Stomach smooth muscle (tissue), 2 donors: Measurements from ENCODE around the gene ALDH3A1.

Experiments
- H3K27ac ChIP-seq: one replicate; pipeline ENCODE4 v1.7.0; 2013; ENCODE audit warnings: mild to moderate bottlenecking, low read length, inconsistent platforms
- H3K27me3 ChIP-seq, 2 donors: one replicate each; pipeline ENCODE4 v1.7.0; 2013; ENCODE audit warnings: low read length in 2 of 2; ENCODE audit not compliant: insufficient read depth in 2 of 2, control insufficient read depth in 1 of 2
- H3K36me3 ChIP-seq, 2 donors: one replicate each; pipeline ENCODE4 v1.7.0; 2013; ENCODE audit warnings: low read length in 2 of 2; ENCODE audit not compliant: control insufficient read depth in 2 of 2, insufficient read depth in 2 of 2
- H3K4me1 ChIP-seq: one replicate; pipeline ENCODE4 v1.7.0; 2013; ENCODE audit warnings: low read length; ENCODE audit not compliant: control insufficient read depth, insufficient read depth
- H3K4me3 ChIP-seq, 2 donors: one replicate each; pipeline ENCODE4 v1.7.0; 2013; ENCODE audit warnings: low read length in 2 of 2
- H3K9ac ChIP-seq, 2 donors: one replicate each; pipeline ENCODE4 v1.7.0; 2013; ENCODE audit warnings: low read length in 2 of 2, mild to moderate bottlenecking in 1 of 2
- H3K9me3 ChIP-seq, 2 donors: one replicate each; pipeline ENCODE4 v1.7.0; 2013; ENCODE audit warnings: low read length in 2 of 2; ENCODE audit not compliant: control insufficient read depth in 2 of 2
- donor health status: healthy.
- donor health status: Pancreatic carcinoma.

ALDH3A1 gene

GRCh38 chr17:19759568-19760549 is 11.8 kb upstream of the ALDH3A1 start:
- H3K9me3 ChIP-seq: no peaks in the 10 kb centered on the region
- no peaks in the 10 kb centered on the region for H3K36me3 ChIP-seq
- H3K27me3 ChIP-seq: no peaks in the 10 kb centered on the region
- peaks cover 8% of the 10 kb centered on the region for H3K4me1 ChIP-seq
- H3K9ac ChIP-seq: no peak overlapping the region
- H3K4me3 ChIP-seq: no peak overlapping the region
- no peak overlapping the region for H3K27ac ChIP-seq

DNA sequence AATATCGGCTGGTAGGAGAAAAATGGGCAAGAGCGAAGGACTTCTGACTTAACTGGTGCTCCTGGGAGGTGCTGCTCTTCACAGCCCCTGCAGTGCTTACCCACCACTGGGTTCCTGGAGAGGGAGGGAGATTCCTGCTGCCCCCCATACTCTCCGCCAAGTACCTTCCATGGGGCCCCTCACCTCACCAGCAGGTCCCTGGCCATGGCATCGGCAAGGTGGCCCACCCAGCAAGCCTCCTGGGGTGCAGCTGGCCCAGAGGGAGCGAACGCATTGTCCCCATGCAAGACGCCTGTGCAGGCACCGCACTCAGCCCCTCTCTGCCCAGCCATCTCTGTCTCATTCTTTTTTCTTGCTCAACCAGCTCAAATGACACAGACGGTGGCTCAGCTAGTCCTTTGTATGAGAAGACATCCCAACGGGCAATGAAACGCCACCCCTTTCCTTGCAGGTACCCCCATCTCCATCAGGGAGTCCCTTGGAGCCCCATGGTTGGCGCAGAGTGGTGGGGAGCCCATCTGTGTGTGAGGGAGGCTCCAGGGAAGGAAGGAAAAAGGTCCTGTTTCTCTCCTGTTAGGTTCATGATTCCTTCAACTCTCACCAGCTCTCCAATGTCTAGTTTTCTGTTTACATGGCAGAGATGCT is 9.6 kb upstream of the ALDH3A1 start:
- H3K4me1 ChIP-seq: peaks cover 17% of the 10 kb centered on the region
- H3K27ac ChIP-seq: no peak overlapping the region
- H3K9ac ChIP-seq: no peak overlapping the region
- H3K36me3 ChIP-seq: no peaks in the 10 kb centered on the region
- no peaks in the 10 kb centered on the region for H3K27me3 ChIP-seq
- no peak overlapping the region for H3K4me3 ChIP-seq
- H3K9me3 ChIP-seq: no peaks in the 10 kb centered on the region

GRCh38 chr17:19756546-19756945 is 8.4 kb upstream of the ALDH3A1 start:
- H3K36me3 ChIP-seq: no peaks in the 10 kb centered on the region
- no peaks in the 10 kb centered on the region for H3K27me3 ChIP-seq
- no peak overlapping the region for H3K9ac ChIP-seq
- no peak overlapping the region for H3K4me3 ChIP-seq
- H3K9me3 ChIP-seq: no peaks in the 10 kb centered on the region
- H3K27ac ChIP-seq: no peak overlapping the region
- peaks cover 15% of the 10 kb centered on the region for H3K4me1 ChIP-seq

- Histone ChIP-seq H3K27ac (no peak overlapping the region), H3K27me3 (no peaks in the 10 kb centered on the region), H3K4me1 (peaks cover 15% of the 10 kb centered on the region), H3K36me3 (no peaks in the 10 kb centered on the region), H3K9ac (no peak overlapping the region), H3K9me3 (no peaks in the 10 kb centered on the region), H3K4me3 (no peak overlapping the region)
Measured at GRCh38 chr17:19755821-19756510, 7.9 kb upstream of the ALDH3A1 start.

DNA sequence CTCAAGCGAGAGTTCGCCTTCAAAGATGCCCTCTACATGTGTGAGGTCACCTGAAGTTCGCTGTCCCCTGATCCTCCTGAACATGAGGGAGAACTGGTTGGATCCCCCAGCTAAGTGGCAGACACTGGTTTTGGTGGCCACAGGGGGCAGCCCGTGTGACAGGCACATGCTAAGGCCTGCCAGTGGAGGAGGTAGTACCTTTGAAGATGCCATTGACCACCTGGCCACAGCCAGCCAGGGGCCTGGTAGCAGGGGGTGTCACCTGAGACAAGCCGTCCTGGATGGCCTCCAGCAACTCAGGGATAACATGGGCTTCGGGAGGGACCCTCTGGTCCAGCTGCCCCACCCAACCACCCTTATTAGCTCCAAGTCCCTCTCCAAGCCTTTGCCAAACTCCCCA is 7.3 kb upstream of the ALDH3A1 start:
- Histone ChIP-seq H3K27me3 (no peaks in the 10 kb centered on the region), H3K36me3 (no peaks in the 10 kb centered on the region), H3K4me3 (no peak overlapping the region), H3K9me3 (no peaks in the 10 kb centered on the region), H3K27ac (no peak overlapping the region), H3K4me1 (peaks cover 15% of the 10 kb centered on the region), H3K9ac (no peak overlapping the region)

- H3K4me3 ChIP-seq: no peak overlapping the region
Measured at GRCh38 chr17:19753661-19754463, 5.8 kb upstream of the ALDH3A1 start.

GRCh38 chr17:19753051-19753509 is 5.0 kb upstream of the ALDH3A1 start:
- no peaks in the 10 kb centered on the region for H3K9me3 ChIP-seq
- peak overlapping the region; percentile 58 for H3K27ac ChIP-seq

More at GRCh38 chr17:19753661-19754463, 5.8 kb upstream of the ALDH3A1 start:
- H3K4me1 ChIP-seq: peaks cover 15% of the 10 kb centered on the region
- H3K9me3 ChIP-seq: no peaks in the 10 kb centered on the region
- no peak overlapping the region for H3K27ac ChIP-seq
- no peaks in the 10 kb centered on the region for H3K27me3 ChIP-seq
- no peak overlapping the region for H3K9ac ChIP-seq
- H3K36me3 ChIP-seq: no peaks in the 10 kb centered on the region

GRCh38 chr17:19752216-19753050 is 4.3 kb upstream of the ALDH3A1 start:
- peak overlapping the region; percentile 58 for H3K27ac ChIP-seq

More at GRCh38 chr17:19753051-19753509, 5.0 kb upstream of the ALDH3A1 start:
- H3K9ac ChIP-seq: no peak overlapping the region
- no peaks in the 10 kb centered on the region for H3K27me3 ChIP-seq
- H3K4me3 ChIP-seq: peak overlapping the region in 1 of 2 donors; percentile 22
- peaks cover 21% of the 10 kb centered on the region for H3K4me1 ChIP-seq
- no peaks in the 10 kb centered on the region for H3K36me3 ChIP-seq

DNA sequence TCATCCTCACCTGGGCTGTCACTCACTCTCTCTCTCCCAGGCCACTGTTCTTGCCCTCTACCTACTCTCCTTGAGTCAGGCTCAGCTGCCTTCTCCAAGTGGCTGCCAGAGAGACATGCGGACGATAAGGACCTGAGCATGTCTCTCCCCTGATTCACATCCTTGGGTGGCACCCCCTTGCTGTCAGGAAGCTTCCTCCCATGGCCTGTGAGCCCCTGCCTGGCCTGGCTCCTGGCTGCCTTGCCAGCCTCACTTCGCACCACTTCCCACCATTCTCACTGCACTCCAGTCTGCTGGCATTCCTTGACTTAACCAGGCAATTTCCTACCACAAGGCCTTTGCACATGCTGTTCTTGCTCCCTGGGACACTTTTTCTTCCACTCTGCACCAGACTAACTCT is 2.7 kb upstream of the ALDH3A1 start:
- H3K4me3 ChIP-seq: no peak overlapping the region
- no peaks in the 10 kb centered on the region for H3K36me3 ChIP-seq
- H3K4me1 ChIP-seq: peaks cover 23% of the 10 kb centered on the region
- H3K9ac ChIP-seq: no peak overlapping the region
- H3K9me3 ChIP-seq: no peaks in the 10 kb centered on the region
- no peaks in the 10 kb centered on the region for H3K27me3 ChIP-seq
- H3K27ac ChIP-seq: no peak overlapping the region

More at GRCh38 chr17:19752216-19753050, 4.3 kb upstream of the ALDH3A1 start:
- Histone ChIP-seq H3K4me1 (peaks cover 23% of the 10 kb centered on the region), H3K9me3 (no peaks in the 10 kb centered on the region), H3K36me3 (no peaks in the 10 kb centered on the region), H3K4me3 (peak overlapping the region in 1 of 2 donors; percentile 22), H3K27me3 (no peaks in the 10 kb centered on the region), H3K9ac (no peak overlapping the region)
